Prostate gland (tissue), 2 donors: ENCODE data around the gene GNG4. TPM values are rescaled to one million over a fixed set of nuclear protein-coding genes. Genes with fewer than 3 reads are reported as not detected.

ENCODE experiments used
- DNase-seq: peaks from one replicate; pipeline ENCODE4 v3.0.0-alpha.2; 2019; ENCODE audit warnings: low spot score
- H3K27ac ChIP-seq, 2 donors: fragments of 200-600 bp; sonication (generic); 2 replicates each; pipeline ENCODE4 v1.5.1; 2017 to 2019
- H3K27me3 ChIP-seq: fragments of 200-600 bp; sonication (generic); replicated peaks from 2 replicates; pipeline ENCODE4 v1.5.1; 2019; ENCODE audit not compliant: insufficient read depth
- H3K36me3 ChIP-seq, 2 donors: fragments of 200-600 bp; sonication (generic); 1 replicate in 1 of 2; 2 replicates in 1 of 2; pipeline versions ENCODE4 v1.5.1 to v1.8.1; 2017 to 2019
- H3K4me1 ChIP-seq: fragments of 200-600 bp; sonication (generic); replicated peaks from 2 replicates; pipeline ENCODE4 v1.5.1; 2019
- H3K4me3 ChIP-seq, 2 donors: fragments of 200-600 bp; sonication (generic); 2 replicates each; pipeline ENCODE4 v1.5.1; 2017 to 2019
- H3K9me3 ChIP-seq: fragments of 200-600 bp; sonication (generic); 2 replicates; pipeline ENCODE4 v1.5.1; 2017
- CTCF ChIP-seq, 4 experiments: fragments of 200-600 bp in 2 of 4; fragments of 450-650 bp in 2 of 4; sonication (generic) in 2 of 4; IDR thresholded peaks; 1 replicate in 3 of 4; 2 replicates in 1 of 4; pipeline ENCODE4 v1.5.1; 2016 to 2019; ENCODE audit warnings: antibody characterized with exemption in 4 of 4, mild to moderate bottlenecking in 2 of 4, moderate library complexity in 2 of 4
- POLR2A ChIP-seq: fragments of 450-650 bp; IDR thresholded peaks from one replicate; pipeline ENCODE4 v1.6.1; 2016; ENCODE audit warnings: antibody characterized with exemption, mild to moderate bottlenecking
- POLR2AphosphoS5 ChIP-seq: sonication (generic); formaldehyde crosslinking; IDR thresholded peaks from one replicate; pipeline ENCODE4 v1.6.1; 2017; ENCODE audit warnings: antibody characterized with exemption
- WGBS: methylation state at CpG from one replicate; pipeline ENCODE4 v1.1.5; 2018; 5-methylcytosine and 5-hydroxymethylcytosine counted together
- intact Hi-C: fragments of 100-400 bp; cut with DNase I; formaldehyde crosslinking; loops from one replicate; pipeline ENCODE4 v1.14.2; 2022
- total RNA-seq, 2 donors: library from RNA; depleted of rRNA; stranded (reverse); fragments of >200 nt; gene quantifications; one replicate each; pipeline ENCODE4 v1.1.0, GENCODE V29; 2016

The GNG4 gene
- total RNA-seq, 2 donors from 2014 or later, result 9.4 to 47.7 TPM

- H3K36me3 ChIP-seq, result no peaks in the 10 kb centered on the region
- H3K4me1 ChIP-seq, result no peaks in the 10 kb centered on the region
- WGBS, result 98% methylated on average over 3 of the region's 3 CpGs
- no peak overlapping the region for H3K27ac ChIP-seq
- no peak overlapping the region for H3K4me3 ChIP-seq
- no peaks in the 10 kb centered on the region for H3K9me3 ChIP-seq
- no peaks in the 10 kb centered on the region for H3K27me3 ChIP-seq
- DNase-seq, result no peak
- intact Hi-C loops, result no loop called here
- no peak for TF ChIP-seq POLR2AphosphoS5
- TF ChIP-seq CTCF (IDR thresholded peaks at IDR 0.05), result no peak
- TF ChIP-seq POLR2A, result no peak
Observed at GRCh38 chr1:235682216-235682615, 32.6 kb upstream of the GNG4 start.

GRCh38 chr1:235679644-235680043, 30.1 kb upstream of the GNG4 start:
- no peak for TF ChIP-seq CTCF (IDR thresholded peaks at IDR 0.05)
- TF ChIP-seq POLR2AphosphoS5, result no peak
- no peak for TF ChIP-seq POLR2A
- H3K4me3 ChIP-seq, result no peak overlapping the region
- no peak for DNase-seq
- no peaks in the 10 kb centered on the region for H3K36me3 ChIP-seq
- H3K27ac ChIP-seq, result no peak overlapping the region
- WGBS, result 66% methylated on average over 3 of the region's 3 CpGs
- no peaks in the 10 kb centered on the region for H3K9me3 ChIP-seq
- intact Hi-C loops, result no loop called here
- no peaks in the 10 kb centered on the region for H3K27me3 ChIP-seq
- no peaks in the 10 kb centered on the region for H3K4me1 ChIP-seq

GRCh38 chr1:235679005-235679404, 29.4 kb upstream of the GNG4 start:
- Histone ChIP-seq H3K36me3 (no peaks in the 10 kb centered on the region), H3K27me3 (no peaks in the 10 kb centered on the region), H3K27ac (no peak overlapping the region), H3K4me3 (no peak overlapping the region), H3K4me1 (no peaks in the 10 kb centered on the region), H3K9me3 (no peaks in the 10 kb centered on the region)
- no peak for TF ChIP-seq CTCF (IDR thresholded peaks at IDR 0.05)
- no peak for TF ChIP-seq POLR2AphosphoS5
- TF ChIP-seq POLR2A, result no peak
- intact Hi-C loops, result no loop called here
- no peak for DNase-seq
- WGBS, result 82% methylated on average over 2 of the region's 2 CpGs

GRCh38 chr1:235675152-235675890, 25.7 kb upstream of the GNG4 start:
- Histone ChIP-seq H3K27ac (no peak overlapping the region), H3K4me3 (no peak overlapping the region), H3K36me3 (no peaks in the 10 kb centered on the region), H3K27me3 (no peaks in the 10 kb centered on the region), H3K9me3 (no peaks in the 10 kb centered on the region), H3K4me1 (no peaks in the 10 kb centered on the region)
- TF ChIP-seq POLR2AphosphoS5, result no peak
- no peak for TF ChIP-seq CTCF (IDR thresholded peaks at IDR 0.05)
- no peak for TF ChIP-seq POLR2A
- 95% methylated on average over 10 of the region's 10 CpGs for WGBS
- intact Hi-C loops, result no loop called here
- no peak for DNase-seq

- Histone ChIP-seq H3K27ac (no peak overlapping the region), H3K4me1 (no peaks in the 10 kb centered on the region), H3K27me3 (no peaks in the 10 kb centered on the region), H3K36me3 (no peaks in the 10 kb centered on the region), H3K9me3 (no peaks in the 10 kb centered on the region), H3K4me3 (no peak overlapping the region)
- TF ChIP-seq POLR2AphosphoS5 (no peak), POLR2A (no peak), CTCF (IDR thresholded peaks at IDR 0.05) (no peak)
- DNase-seq, result no peak
- intact Hi-C loops, result no loop called here
- 68% methylated on average over 7 of the region's 7 CpGs for WGBS
Observed at GRCh38 chr1:235673981-235674380, 24.4 kb upstream of the GNG4 start.
